SH-SY5Y (cell line): ENCODE measurements around the gene LMO7.

ENCODE experiments used
- GATA2 ChIP-seq: IDR thresholded peaks from 2 replicates; pipeline ENCODE4 v1.6.1; 2011; ENCODE audit warnings: mild to moderate bottlenecking, low read depth, low read length
- GATA3 ChIP-seq: IDR thresholded peaks from 2 replicates; pipeline ENCODE4 v1.6.1; 2011; ENCODE audit warnings: low read depth, mild to moderate bottlenecking, low read length, moderate library complexity

- no peak for TF ChIP-seq GATA2
- no peak for TF ChIP-seq GATA3
Measured at GRCh38 chr13:75690607-75691006, 54.5 kb downstream of the LMO7 start.
